BE2C (cell line): Measurements from ENCODE around the gene CCDC39.

ENCODE experiments used
- DNase-seq: peaks from one replicate; pipeline ENCODE4 v3.0.0-alpha.2; 2020
- H3K27me3 ChIP-seq: fragments of 250-450 bp; sonication (Bioruptor Pico); 2 replicates; pipeline ENCODE4 v1.5.1; 2020; ENCODE audit warnings: mild to moderate bottlenecking
- H3K36me3 ChIP-seq: fragments of 250-450 bp; sonication (Bioruptor Pico); 2 replicates; pipeline ENCODE4 v1.5.1; 2020; ENCODE audit warnings: mild to moderate bottlenecking
- H3K4me1 ChIP-seq: fragments of 250-450 bp; sonication (Bioruptor Pico); 2 replicates; pipeline ENCODE4 v1.5.1; 2020
- H3K4me3 ChIP-seq: 2 replicates; pipeline ENCODE4 v1.5.1; 2011; ENCODE audit warnings: low read depth, low read length
- H3K9me3 ChIP-seq: fragments of 250-450 bp; sonication (Bioruptor Pico); 2 replicates; pipeline ENCODE4 v1.5.1; 2020
- CTCF ChIP-seq: IDR thresholded peaks from 2 replicates; pipeline ENCODE4 v1.5.1; 2012; ENCODE audit warnings: mild to moderate bottlenecking, low read depth, low read length

The CCDC39 gene

GRCh38 chr3:180698760-180699270, 19.5 kb upstream of the CCDC39 start:
- DNase-seq: no peak
- TF ChIP-seq CTCF: no peak
- Histone ChIP-seq H3K36me3 (no peaks in the 10 kb centered on the region), H3K4me3 (no peak overlapping the region), H3K27me3 (peaks cover 2% of the 10 kb centered on the region; the same call in 1 of the 2 replicates), H3K9me3 (no peaks in the 10 kb centered on the region), H3K4me1 (no peaks in the 10 kb centered on the region)

DNA sequence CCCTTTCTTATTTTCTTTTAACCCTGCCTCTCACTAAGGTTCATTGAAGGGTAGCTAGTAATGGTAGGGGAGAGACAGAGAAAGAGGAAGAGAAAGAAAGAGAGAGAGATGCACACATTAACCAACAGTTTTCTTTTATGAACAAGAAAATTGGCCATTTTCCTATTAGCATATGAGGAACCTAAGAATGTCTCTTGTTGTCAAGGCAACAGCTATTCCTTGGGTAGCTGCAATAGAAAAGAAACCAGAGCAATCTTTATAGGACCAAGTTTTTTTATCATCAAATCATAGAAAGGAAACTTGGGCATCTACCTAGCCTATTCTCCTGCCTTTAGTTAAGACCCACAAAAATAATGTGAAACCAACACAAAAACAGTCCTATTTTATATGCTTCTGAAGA, 15.0 kb upstream of the CCDC39 start:
- DNase-seq: no peak
- Histone ChIP-seq H3K9me3 (no peaks in the 10 kb centered on the region), H3K36me3 (no peaks in the 10 kb centered on the region)

DNA sequence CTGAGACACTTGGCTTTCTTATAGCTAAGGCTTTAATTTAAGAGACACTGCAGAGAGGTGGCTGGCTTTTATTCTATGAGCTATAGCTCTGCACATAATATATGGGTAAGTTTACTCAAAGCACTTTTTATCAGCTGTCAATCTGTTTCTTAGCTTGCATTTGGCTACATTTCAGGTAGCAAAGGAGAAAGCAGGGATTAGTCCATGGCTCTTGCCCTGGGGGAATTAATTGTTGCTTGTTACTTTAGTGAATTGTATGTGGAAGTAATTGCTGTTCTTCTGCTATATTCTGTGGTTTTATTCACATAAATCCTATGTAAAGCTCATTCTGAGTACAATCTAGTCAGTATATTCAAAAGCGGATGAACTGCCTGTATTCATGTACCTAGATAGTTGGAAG, 14.4 kb upstream of the CCDC39 start:
- TF ChIP-seq CTCF: no peak
- no peak for DNase-seq

More for the DNA sequence above, 15.0 kb upstream of the CCDC39 start:
- no peak for TF ChIP-seq CTCF
- no peak overlapping the region for H3K4me3 ChIP-seq
- peaks cover 2% of the 10 kb centered on the region; the same call in 1 of the 2 replicates for H3K27me3 ChIP-seq
- no peaks in the 10 kb centered on the region for H3K4me1 ChIP-seq

GRCh38 chr3:180690061-180690460, 10.8 kb upstream of the CCDC39 start:
- H3K4me1 ChIP-seq: no peaks in the 10 kb centered on the region
- H3K27me3 ChIP-seq: peaks cover 5% of the 10 kb centered on the region; the same call in 1 of the 2 replicates
- H3K36me3 ChIP-seq: no peaks in the 10 kb centered on the region
- H3K9me3 ChIP-seq: no peaks in the 10 kb centered on the region
- TF ChIP-seq CTCF: no peak
- no peak overlapping the region for H3K4me3 ChIP-seq
- no peak for DNase-seq

More for the DNA sequence above, 14.4 kb upstream of the CCDC39 start:
- H3K4me1 ChIP-seq: no peaks in the 10 kb centered on the region
- peaks cover 2% of the 10 kb centered on the region; the same call in 1 of the 2 replicates for H3K27me3 ChIP-seq
- no peak overlapping the region for H3K4me3 ChIP-seq
- H3K9me3 ChIP-seq: no peaks in the 10 kb centered on the region
- H3K36me3 ChIP-seq: no peaks in the 10 kb centered on the region

GRCh38 chr3:180684807-180685206, 5.5 kb upstream of the CCDC39 start:
- no peaks in the 10 kb centered on the region for H3K4me1 ChIP-seq
- no peak overlapping the region for H3K4me3 ChIP-seq
- TF ChIP-seq CTCF: no peak
- no peaks in the 10 kb centered on the region for H3K36me3 ChIP-seq
- no peaks in the 10 kb centered on the region for H3K9me3 ChIP-seq
- 0 out of 2 replicates have a peak, but pooled peaks cover 3% of the 10 kb centered on the region for H3K27me3 ChIP-seq
- no peak for DNase-seq

GRCh38 chr3:180683816-180684215, 4.5 kb upstream of the CCDC39 start:
- H3K9me3 ChIP-seq: no peaks in the 10 kb centered on the region
- H3K4me1 ChIP-seq: no peaks in the 10 kb centered on the region
- H3K36me3 ChIP-seq: no peaks in the 10 kb centered on the region
- H3K27me3 ChIP-seq: peaks cover 7% of the 10 kb centered on the region
- TF ChIP-seq CTCF: no peak
- no peak overlapping the region for H3K4me3 ChIP-seq
- no peak for DNase-seq
